ENCODE results near the gene LSM3.

Gene LSM3

DNA sequence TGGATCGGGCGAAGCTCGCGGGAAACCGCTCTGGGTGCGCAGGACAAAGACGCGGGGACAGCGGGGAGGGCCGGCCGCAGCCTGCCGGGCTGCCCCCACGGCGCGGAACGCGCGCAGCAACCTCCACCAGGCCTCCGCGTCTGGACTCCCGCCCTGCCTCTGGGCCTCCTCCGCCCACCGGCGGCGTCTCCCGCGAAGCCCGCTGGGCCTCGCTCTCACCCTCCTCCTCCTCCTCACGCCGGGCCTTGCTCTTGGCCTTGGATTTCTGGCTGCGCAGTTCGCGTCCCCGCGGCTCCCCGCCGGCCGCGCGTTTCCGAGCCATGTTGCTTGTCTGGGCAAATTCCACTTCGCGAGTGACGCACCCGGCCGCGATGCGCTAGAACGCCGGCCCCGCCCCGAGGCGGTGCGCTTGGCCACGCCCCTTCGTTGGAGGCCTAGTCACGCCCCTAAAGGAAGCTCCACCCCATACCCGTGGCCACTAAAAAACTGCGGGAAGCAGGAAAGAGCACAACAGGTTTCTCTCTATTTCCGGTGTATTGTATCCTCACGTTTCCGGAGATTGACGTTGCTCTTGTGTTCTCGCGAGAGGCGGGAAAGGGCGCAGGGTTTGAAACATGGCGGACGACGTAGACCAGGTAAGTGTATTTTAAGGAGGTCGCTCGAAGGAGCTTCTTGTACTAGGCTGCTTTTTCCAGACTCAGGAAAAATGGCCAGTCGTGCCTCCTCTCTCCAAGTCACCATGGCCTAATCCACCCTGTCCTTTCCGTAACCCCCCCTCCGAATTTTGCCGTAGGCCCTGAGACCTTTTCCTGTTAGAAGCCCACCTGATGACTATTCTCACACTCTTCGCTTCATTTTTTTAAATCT lies at the start of gene LSM3, which contains the start of gene XPC:
Gene LSM3, plus strand, starts transcription at position 571 of the 867 bp plus-strand sequence. Its CDS starts 44 bp downstream, at position 615.
Gene XPC, minus strand, starts transcription at position 355 of the 867 bp plus-strand sequence. Its CDS starts 33 bp downstream, at position 322.
- peak; percentile 96 for DNase-seq (ENCODE audit: low read depth)

GRCh38 chr3:14129296-14129695 lies 49.3 kb upstream of the LSM3 start:
- DNase-seq (ENCODE audit: low read depth) = no peak

- DNase-seq (ENCODE audit: low read depth) = no peak
Observed at GRCh38 chr3:14130230-14130629, 48.4 kb upstream of the LSM3 start.

DNA sequence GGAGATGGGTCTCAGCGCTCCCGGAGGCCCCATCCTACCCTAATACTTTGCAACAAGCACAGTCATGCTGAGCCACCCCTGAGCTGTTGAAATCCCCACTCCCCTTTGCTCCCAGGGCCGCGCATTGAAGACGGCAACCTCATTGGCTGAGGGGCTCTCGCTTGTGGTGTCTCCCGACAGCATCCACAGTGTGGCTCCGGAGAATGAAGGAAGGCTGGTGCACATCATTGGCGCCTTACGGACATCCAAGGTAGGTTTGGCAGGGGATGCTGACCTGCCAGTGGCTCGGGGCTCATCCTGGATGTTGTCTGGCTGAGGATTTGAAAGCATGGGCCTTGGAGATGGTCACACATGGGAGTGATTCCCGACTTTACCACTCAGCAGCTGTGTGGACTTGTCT lies 47.9 kb upstream of the LSM3 start:
- no peak for DNase-seq (ENCODE audit: low read depth)

DNA sequence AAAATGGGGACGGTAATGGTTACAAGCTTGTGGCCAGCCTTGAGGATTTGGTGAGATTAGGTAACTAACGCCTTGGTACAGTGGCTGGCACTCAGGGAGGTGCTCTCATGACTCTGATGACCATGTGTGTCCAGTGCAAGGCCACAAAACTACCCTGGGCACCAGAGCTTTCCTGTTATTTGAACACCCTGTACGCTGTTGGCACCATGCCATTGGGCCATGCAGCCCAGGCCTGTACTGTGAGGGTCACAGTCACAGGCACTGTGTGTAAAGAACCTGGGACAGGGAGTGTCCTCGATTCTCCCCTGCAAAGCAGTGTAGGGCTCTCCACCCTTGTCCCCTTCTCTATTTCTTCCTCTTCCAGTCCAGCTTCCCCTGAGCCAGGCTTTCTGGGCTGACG lies 47.5 kb upstream of the LSM3 start:
- DNase-seq (ENCODE audit: low read depth) = no peak

DNA sequence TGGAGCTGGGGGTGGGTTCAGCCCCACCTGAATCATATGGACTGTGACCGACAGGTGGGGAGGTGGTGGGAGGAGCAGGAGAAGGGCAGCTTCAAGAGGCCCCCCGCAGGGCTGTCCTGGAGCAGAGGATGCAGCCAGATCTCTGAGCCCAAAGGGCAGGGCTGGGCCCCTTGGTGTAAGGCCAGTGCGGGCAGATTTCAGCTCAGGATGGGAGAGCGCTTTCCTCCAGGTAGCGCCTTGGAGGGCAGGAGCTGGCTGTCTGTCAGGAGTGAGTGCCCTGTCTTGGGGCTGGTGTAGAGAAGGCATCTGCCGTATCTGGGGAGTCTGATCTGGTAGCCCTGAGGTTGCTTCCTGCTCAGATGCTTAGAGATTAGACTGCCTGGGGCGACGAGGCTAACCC lies 46.5 kb upstream of the LSM3 start:
- DNase-seq (ENCODE audit: low read depth) = no peak

DNA sequence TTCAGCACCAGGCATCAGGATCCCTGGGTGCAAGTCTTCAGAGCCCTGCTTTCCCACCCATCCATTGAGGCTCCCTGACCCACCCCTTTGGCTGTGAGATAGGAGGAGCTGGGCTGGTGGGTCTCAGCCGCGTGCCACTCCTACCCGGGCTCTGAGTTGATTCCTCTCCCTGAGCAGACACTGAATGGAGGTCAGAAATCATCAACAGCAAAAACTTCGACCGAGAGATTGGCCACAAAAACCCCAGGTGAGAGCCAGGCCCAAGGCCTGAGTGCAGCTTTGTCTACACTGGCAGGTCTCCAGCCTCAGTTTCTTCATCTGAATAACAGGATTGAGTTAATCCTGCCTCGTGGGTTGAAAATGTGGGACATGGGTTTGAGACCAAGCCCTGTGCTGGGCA lies 45.9 kb upstream of the LSM3 start:
- no peak for DNase-seq (ENCODE audit: low read depth)

GRCh38 chr3:14133188-14133800 lies 45.3 kb upstream of the LSM3 start:
- no peak for DNase-seq (ENCODE audit: low read depth)

- no peak for DNase-seq (ENCODE audit: low read depth)
Observed at GRCh38 chr3:14133876-14134275, 44.7 kb upstream of the LSM3 start.

- no peak for DNase-seq (ENCODE audit: low read depth)
Observed at GRCh38 chr3:14134291-14134690, 44.3 kb upstream of the LSM3 start.

- no peak for DNase-seq (ENCODE audit: low read depth)
Observed at GRCh38 chr3:14135581-14135980, 43.0 kb upstream of the LSM3 start.

DNA sequence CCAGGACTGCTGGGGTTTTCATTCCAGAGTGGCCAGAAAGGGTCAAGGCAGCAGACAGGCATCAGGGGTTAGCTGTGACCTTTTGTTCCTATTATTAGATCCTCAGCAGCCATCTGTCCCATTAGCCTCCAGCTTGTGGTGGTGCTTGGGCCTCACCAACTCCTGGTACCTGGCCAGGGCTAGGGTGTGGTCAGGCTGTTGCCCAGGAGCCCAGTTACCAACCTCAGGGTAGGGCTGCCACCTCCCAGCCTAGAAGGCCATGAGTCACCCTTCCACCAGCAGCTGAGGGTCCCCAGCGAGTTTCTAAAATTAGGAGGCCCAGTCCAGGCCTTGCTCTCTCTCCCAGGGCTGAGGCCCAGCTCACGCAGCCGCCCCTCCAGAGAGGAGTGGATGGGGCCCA lies 41.6 kb upstream of the LSM3 start:
- DNase-seq (ENCODE audit: low read depth) = no peak

GRCh38 chr3:14137445-14137844 lies 41.2 kb upstream of the LSM3 start:
- DNase-seq (ENCODE audit: low read depth) = no peak

- DNase-seq (ENCODE audit: low read depth) = no peak
Observed at GRCh38 chr3:14138109-14138877, 40.3 kb upstream of the LSM3 start.

DNA sequence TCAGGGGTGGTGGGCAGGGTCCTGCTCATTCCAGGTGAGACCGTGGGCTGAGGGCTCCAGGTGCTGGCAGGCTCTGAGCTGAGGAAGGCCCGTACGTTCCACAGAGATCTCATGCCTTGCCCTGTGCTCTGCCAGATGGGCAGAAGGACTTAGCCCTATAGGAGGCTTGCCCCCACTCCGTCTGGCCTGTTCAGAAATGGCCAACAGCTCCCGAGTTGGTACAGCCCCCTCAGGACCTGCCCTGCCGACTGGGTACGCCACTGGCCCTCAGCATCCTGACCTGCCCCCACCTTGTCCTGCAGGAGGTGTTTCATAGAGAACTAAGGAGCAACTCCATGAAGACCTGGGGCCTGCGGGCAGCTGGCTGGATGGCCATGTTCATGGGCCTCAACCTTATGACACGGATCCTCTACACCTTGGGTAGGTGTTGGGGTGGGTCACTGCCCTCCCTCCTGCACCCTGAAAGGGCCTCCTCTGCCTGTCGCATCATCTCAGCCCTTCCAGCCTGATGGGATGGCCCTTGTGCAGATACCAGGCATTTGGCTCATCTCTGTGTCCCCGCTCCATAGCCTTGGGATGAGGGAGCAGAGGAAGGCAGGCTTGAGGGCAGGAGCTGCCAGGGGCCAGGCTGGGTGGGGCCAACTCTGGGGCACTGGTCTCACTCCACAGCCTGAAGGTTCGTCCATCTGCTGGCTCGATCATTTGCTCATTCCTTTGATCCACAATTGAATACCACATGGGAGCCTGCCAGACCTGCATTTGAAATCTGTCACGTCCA lies 39.5 kb upstream of the LSM3 start:
- DNase-seq (ENCODE audit: low read depth) = no peak

DNA sequence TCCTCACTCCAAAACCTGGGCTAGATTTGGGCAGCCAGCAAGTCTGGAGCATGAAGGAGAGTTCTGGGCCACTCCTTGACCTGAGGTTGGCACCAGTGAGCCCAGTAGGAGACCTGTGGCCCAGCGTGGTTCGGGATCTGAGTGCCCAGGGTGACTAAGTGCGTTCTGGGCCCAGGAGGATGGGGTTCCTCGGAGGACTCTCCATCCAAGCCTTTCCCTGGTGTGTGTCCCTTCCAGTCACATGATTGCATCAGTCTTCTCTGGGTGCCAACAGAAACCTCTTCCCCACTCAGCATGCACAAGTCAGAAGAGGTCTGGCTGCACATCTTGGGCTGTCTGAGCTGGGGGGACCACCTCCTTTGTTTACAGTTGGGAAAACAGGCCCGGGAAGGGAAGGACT lies 38.8 kb upstream of the LSM3 start:
- DNase-seq (ENCODE audit: low read depth) = no peak

DNA sequence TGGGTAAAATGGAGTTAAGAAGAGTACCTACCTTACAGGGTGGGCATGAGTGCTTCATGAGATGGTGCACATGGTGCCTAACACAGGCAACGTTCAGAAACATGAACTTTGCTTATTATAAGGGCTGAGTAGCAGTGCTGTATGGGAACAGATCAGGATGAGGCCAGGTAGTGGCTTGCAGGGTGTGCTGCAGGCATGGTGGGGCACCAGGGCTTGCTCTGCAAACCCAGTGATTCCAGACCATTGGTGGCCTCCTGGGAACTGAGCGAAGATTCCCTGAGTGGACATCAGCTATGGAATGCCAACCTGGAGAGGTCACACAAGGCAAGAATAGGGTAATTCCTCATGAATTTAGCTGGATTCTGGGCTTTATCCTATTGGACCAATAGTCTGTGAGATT lies 37.9 kb upstream of the LSM3 start:
- DNase-seq (ENCODE audit: low read depth) = no peak

GRCh38 chr3:14141144-14141543 lies 37.5 kb upstream of the LSM3 start:
- DNase-seq (ENCODE audit: low read depth) = no peak

- DNase-seq (ENCODE audit: low read depth) = no peak
Observed at GRCh38 chr3:14141602-14142341, 36.8 kb upstream of the LSM3 start.

GRCh38 chr3:14142567-14143270 lies 35.9 kb upstream of the LSM3 start:
- DNase-seq (ENCODE audit: low read depth) = no peak
